ENCODE measurements around the gene ROCK2.

- TF ChIP-seq CTCF (IDR thresholded peaks at IDR 0.05) (no peak), EZH2 (IDR thresholded peaks at IDR 0.05; ENCODE audit: borderline replicate concordance, insufficient read depth, low read depth, low read length, poor library complexity, severe bottlenecking) (no peak)
These were observed 45.3 kb upstream of the ROCK2 start for GRCh38 chr2:11389551-11390398.
